Liver (tissue), 9 donors: ENCODE results near the gene SLC25A39. TPM values are rescaled to one million over a fixed set of nuclear protein-coding genes. Genes with fewer than 3 reads are reported as not detected.
"Not testable (repeated sequence)": the region's sequence is repeated elsewhere in the genome, so short reads cannot be mapped to it uniquely, and the experiment has no call there.

Experiments used
- DNase-seq: peaks from one replicate; pipeline ENCODE4 v3.0.0-alpha.2; 2017; ENCODE audit warnings: low spot score
- H3K27ac ChIP-seq, 2 donors: one replicate each; pipeline ENCODE4 v1.7.0; 2013; ENCODE audit warnings: inconsistent platforms in 2 of 2, low read length in 2 of 2, control low read depth in 1 of 2, low read depth in 1 of 2, mild to moderate bottlenecking in 1 of 2
- H3K27me3 ChIP-seq, 4 donors: one replicate each; pipeline versions ENCODE4 v1.6.1 to v1.7.0; 2013; ENCODE audit warnings: low read length in 3 of 4, inconsistent platforms in 1 of 4, mild to moderate bottlenecking in 1 of 4, moderate library complexity in 1 of 4; ENCODE audit not compliant: control insufficient read depth in 4 of 4, insufficient read depth in 4 of 4
- H3K36me3 ChIP-seq, 4 donors: one replicate each; pipeline versions ENCODE4 v1.6.1 to v1.7.0; 2013; ENCODE audit warnings: low read length in 3 of 4, mild to moderate bottlenecking in 3 of 4, low read depth in 1 of 4, moderate library complexity in 1 of 4; ENCODE audit not compliant: control insufficient read depth in 4 of 4, insufficient read depth in 3 of 4
- H3K4me1 ChIP-seq, 4 donors: one replicate each; pipeline versions ENCODE4 v1.6.1 to v1.7.0; 2013; ENCODE audit warnings: low read length in 3 of 4, mild to moderate bottlenecking in 3 of 4, moderate library complexity in 1 of 4; ENCODE audit not compliant: control insufficient read depth in 4 of 4, insufficient read depth in 4 of 4
- H3K4me3 ChIP-seq, 3 donors: one replicate each; pipeline versions ENCODE4 v1.6.1 to v1.7.0; 2013; ENCODE audit warnings: low read length in 3 of 3, control low read depth in 1 of 3, low read depth in 1 of 3, mild to moderate bottlenecking in 1 of 3
- H3K9ac ChIP-seq, 2 donors: one replicate each; pipeline ENCODE4 v1.7.0; 2013; ENCODE audit warnings: low read length in 2 of 2, mild to moderate bottlenecking in 2 of 2, moderate library complexity in 2 of 2, control low read depth in 1 of 2, low read depth in 1 of 2
- H3K9me3 ChIP-seq, 4 donors: one replicate each; pipeline versions ENCODE4 v1.6.1 to v1.7.0; 2013; ENCODE audit warnings: low read length in 3 of 4; ENCODE audit not compliant: control insufficient read depth in 4 of 4
- EGR1 ChIP-seq, 2 donors: IDR thresholded peaks; 2 replicates each; pipeline ENCODE4 v1.6.1; 2016 to 2018; ENCODE audit warnings: antibody characterized with exemption in 2 of 2, low read depth in 2 of 2
- JUND ChIP-seq, 2 donors: IDR thresholded peaks; 2 replicates each; pipeline ENCODE4 v1.6.1; 2016; ENCODE audit warnings: antibody characterized with exemption in 2 of 2
- NR2F2 ChIP-seq: IDR thresholded peaks from 2 replicates; pipeline ENCODE4 v1.6.1; 2016; ENCODE audit warnings: antibody characterized with exemption
- RAD21 ChIP-seq, 2 donors: IDR thresholded peaks; 2 replicates each; pipeline ENCODE4 v1.6.1; 2016; ENCODE audit warnings: antibody characterized with exemption in 2 of 2, mild to moderate bottlenecking in 2 of 2
- RXRA ChIP-seq, 2 donors: IDR thresholded peaks; 2 replicates each; pipeline ENCODE4 v1.6.1; 2017 to 2018; ENCODE audit warnings: antibody characterized with exemption in 2 of 2, mild to moderate bottlenecking in 1 of 2
- SP1 ChIP-seq: IDR thresholded peaks from 2 replicates; pipeline ENCODE4 v1.6.1; 2018; ENCODE audit warnings: antibody characterized with exemption, mild to moderate bottlenecking
- YY1 ChIP-seq: IDR thresholded peaks from 2 replicates; pipeline ENCODE4 v1.6.1; 2016; ENCODE audit warnings: antibody characterized with exemption, mild to moderate bottlenecking
- WGBS: extraction: QIAGEN DNeasy Blood & Tissue Kit; methylation state at CpG from one replicate; pipeline ENCODE4 v1.1.7; 2013; 5-methylcytosine and 5-hydroxymethylcytosine counted together
- polyA plus RNA-seq, 2 donors: library from polyadenylated mRNA; stranded (reverse) in 1 of 2; unstranded in 1 of 2; fragments of 200-250 nt in 1 of 2; fragments of >200 nt in 1 of 2; fragmentation: Nextera tagmentation in 1 of 2; extraction: Ambion mirVana in 1 of 2; gene quantifications; one replicate each; pipeline versions ENCODE4 v1.2.1 to v1.2.3, GENCODE V29; 2013 to 2015
- total RNA-seq, 2 donors: library from RNA; depleted of rRNA; stranded (reverse); fragments of >200 nt; gene quantifications; one replicate each; pipeline ENCODE4 v1.2.3, GENCODE V29; 2014
- TF ChIP-seq, protein P1 (sequence below): IDR thresholded peaks from 2 replicates; pipeline ENCODE4 v1.6.1; 2016; ENCODE audit warnings: antibody characterized with exemption
- TF ChIP-seq, protein P2 (sequence below): IDR thresholded peaks from 2 replicates; pipeline ENCODE4 v1.6.1; 2016; ENCODE audit warnings: antibody characterized with exemption
- TF ChIP-seq, protein P3 (sequence below): IDR thresholded peaks from 2 replicates; pipeline ENCODE4 v1.6.1; 2016; ENCODE audit warnings: antibody characterized with exemption
- TF ChIP-seq, protein P4 (sequence below): fragments of 150-350 bp; IDR thresholded peaks from 2 replicates; pipeline ENCODE4 v1.5.1; 2017; ENCODE audit warnings: improper control_type of control experiment, low read depth, low read length; ENCODE audit not compliant: missing input control
- donor health status: healthy.
- donor health status: healthy.
- donor health status: healthy.
- donor health status: healthy.
- donor health status: healthy.

SLC25A39 gene
- total and polyA plus RNA-seq, 4 donors, result 62.0 to 395 (median 83.8) TPM

DNA sequence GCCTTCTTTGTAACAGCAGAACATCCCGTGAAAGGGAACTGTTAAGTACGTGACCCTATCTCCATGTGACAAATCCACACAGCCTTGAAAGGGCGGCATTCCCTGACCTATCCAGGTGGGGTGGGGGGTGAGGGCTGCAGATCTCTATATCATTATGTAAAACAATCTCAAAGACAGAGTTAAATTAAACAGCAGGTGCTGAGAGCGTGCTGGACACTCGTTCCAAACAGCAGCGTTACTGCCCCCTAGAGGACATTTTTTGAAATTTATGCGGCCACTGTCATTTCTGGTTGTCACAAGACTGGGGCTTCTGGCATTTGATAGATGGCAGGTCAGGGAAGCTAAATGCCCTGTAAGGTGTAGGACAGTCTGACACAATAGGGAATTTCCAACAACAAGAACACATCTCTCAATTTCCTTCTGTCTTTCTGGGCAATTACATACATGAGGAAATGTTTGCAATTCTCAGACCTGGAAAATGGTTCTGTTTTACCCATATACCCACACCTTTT, 6.7 kb upstream of the SLC25A39 start:
- H3K9me3 ChIP-seq, result no peaks in the 10 kb centered on the region
- peaks cover 1 to 13% (median 6%) of the 10 kb centered on the region in 4 donors for H3K4me1 ChIP-seq
- no peak overlapping the region for H3K27ac ChIP-seq
- TF ChIP-seq, protein P1, sequence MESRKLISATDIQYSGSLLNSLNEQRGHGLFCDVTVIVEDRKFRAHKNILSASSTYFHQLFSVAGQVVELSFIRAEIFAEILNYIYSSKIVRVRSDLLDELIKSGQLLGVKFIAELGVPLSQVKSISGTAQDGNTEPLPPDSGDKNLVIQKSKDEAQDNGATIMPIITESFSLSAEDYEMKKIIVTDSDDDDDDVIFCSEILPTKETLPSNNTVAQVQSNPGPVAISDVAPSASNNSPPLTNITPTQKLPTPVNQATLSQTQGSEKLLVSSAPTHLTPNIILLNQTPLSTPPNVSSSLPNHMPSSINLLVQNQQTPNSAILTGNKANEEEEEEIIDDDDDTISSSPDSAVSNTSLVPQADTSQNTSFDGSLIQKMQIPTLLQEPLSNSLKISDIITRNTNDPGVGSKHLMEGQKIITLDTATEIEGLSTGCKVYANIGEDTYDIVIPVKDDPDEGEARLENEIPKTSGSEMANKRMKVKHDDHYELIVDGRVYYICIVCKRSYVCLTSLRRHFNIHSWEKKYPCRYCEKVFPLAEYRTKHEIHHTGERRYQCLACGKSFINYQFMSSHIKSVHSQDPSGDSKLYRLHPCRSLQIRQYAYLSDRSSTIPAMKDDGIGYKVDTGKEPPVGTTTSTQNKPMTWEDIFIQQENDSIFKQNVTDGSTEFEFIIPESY, result no peak
- TF ChIP-seq JUND (IDR thresholded peaks at IDR 0.05), result no peak
- TF ChIP-seq, protein P2, sequence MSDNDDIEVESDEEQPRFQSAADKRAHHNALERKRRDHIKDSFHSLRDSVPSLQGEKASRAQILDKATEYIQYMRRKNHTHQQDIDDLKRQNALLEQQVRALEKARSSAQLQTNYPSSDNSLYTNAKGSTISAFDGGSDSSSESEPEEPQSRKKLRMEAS, result peak; percentile 38
- no peak for TF ChIP-seq RXRA (IDR thresholded peaks at IDR 0.05)
- TF ChIP-seq, protein P3, sequence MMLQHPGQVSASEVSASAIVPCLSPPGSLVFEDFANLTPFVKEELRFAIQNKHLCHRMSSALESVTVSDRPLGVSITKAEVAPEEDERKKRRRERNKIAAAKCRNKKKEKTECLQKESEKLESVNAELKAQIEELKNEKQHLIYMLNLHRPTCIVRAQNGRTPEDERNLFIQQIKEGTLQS, result no peak
- TF ChIP-seq YY1, result no peak
- TF ChIP-seq, protein P4, sequence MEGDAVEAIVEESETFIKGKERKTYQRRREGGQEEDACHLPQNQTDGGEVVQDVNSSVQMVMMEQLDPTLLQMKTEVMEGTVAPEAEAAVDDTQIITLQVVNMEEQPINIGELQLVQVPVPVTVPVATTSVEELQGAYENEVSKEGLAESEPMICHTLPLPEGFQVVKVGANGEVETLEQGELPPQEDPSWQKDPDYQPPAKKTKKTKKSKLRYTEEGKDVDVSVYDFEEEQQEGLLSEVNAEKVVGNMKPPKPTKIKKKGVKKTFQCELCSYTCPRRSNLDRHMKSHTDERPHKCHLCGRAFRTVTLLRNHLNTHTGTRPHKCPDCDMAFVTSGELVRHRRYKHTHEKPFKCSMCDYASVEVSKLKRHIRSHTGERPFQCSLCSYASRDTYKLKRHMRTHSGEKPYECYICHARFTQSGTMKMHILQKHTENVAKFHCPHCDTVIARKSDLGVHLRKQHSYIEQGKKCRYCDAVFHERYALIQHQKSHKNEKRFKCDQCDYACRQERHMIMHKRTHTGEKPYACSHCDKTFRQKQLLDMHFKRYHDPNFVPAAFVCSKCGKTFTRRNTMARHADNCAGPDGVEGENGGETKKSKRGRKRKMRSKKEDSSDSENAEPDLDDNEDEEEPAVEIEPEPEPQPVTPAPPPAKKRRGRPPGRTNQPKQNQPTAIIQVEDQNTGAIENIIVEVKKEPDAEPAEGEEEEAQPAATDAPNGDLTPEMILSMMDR, result peak; percentile 83
- TF ChIP-seq RAD21 (IDR thresholded peaks at IDR 0.05), result peak; percentile 84 to 85
- TF ChIP-seq NR2F2, result no peak
- no peak for TF ChIP-seq EGR1 (IDR thresholded peaks at IDR 0.05; ENCODE audit: low read depth in 2 of 2)
- TF ChIP-seq SP1, result peak; percentile 14
- DNase-seq, result peak; percentile 81
- no peaks in the 10 kb centered on the region for H3K27me3 ChIP-seq
- no peaks in the 10 kb centered on the region for H3K36me3 ChIP-seq
- H3K9ac ChIP-seq, result no peak overlapping the region
- 3% methylated on average over 7 of the region's 7 CpGs for WGBS
- H3K4me3 ChIP-seq, result no peak overlapping the region

DNA sequence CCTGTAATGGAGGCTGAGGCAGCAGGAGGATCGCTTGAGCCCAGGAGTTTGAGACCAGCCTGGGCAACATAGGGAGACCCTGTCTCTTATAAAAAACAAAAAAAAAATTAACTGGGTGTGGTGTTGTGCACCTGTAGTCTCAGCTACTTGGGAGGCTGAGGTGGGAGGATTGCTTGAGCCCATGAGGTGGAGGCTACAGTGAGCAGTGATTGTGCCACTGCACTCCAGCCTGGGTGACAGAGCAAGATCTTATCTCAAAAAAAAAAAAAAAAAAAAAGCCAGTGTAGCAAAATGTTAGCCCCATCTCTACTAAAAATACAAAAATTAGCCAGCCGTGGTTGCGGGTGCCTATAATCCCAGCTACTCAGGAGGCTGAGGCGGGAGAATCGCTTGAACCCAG, 5.6 kb upstream of the SLC25A39 start:
- DNase-seq, H3K27me3 ChIP-seq, H3K27ac ChIP-seq, H3K36me3 ChIP-seq, H3K9ac ChIP-seq, H3K4me3 ChIP-seq, H3K9me3 ChIP-seq: not testable (repeated sequence)
- 92% methylated on average over 5 of the region's 5 CpGs for WGBS
- H3K4me1 ChIP-seq, result peaks cover 1 to 18% (median 7%) of the 10 kb centered on the region in 4 donors

DNA sequence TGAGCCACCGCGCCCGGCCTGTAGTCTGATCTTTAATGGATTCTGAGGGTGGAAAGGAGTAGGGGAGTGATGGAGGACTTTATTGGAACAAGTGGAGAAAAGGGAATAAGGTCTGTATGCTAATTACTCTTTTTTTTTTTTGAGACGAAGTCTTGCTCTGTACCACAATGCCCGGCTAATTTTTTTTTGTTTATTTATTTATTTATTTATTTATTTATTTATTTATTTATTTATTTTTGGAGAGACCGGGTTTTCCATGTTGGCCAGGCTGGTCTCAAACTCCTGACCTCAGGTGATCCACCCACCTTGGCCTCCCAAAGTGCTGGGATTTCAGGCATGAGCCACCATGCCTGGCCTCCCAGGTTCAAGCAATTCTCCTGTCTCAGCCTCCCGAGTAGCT, 4.9 kb upstream of the SLC25A39 start:
- not testable (repeated sequence) for H3K27ac ChIP-seq, H3K27me3 ChIP-seq, H3K9me3 ChIP-seq, H3K36me3 ChIP-seq, H3K4me3 ChIP-seq, DNase-seq, H3K9ac ChIP-seq
- WGBS, result 90% methylated on average over 7 of the region's 7 CpGs
- peaks cover 1 to 22% (median 7%) of the 10 kb centered on the region in 4 donors for H3K4me1 ChIP-seq
